Left ventricle myocardium inferior (tissue), 1 donor: ENCODE measurements around the gene SLIT1. TPM values are rescaled to one million over a fixed set of nuclear protein-coding genes. Genes with fewer than 3 reads are reported as not detected.

ENCODE experiments used
- DNase-seq: peaks from one replicate; pipeline ENCODE4 v3.0.0-alpha.2; 2020
- H3K27ac ChIP-seq: fragments of 200-600 bp; replicated peaks from 2 replicates; pipeline ENCODE4 v1.8.0; 2021
- H3K27me3 ChIP-seq: fragments of 200-600 bp; 2 replicates; pipeline ENCODE4 v1.8.0; 2021; ENCODE audit warnings: low read depth
- H3K36me3 ChIP-seq: fragments of 200-600 bp; 2 replicates; pipeline ENCODE4 v1.8.0; 2021
- H3K4me1 ChIP-seq: fragments of 200-600 bp; 2 replicates; pipeline ENCODE4 v1.8.0; 2021
- H3K4me3 ChIP-seq: fragments of 200-600 bp; 2 replicates; pipeline ENCODE4 v1.8.0; 2021; ENCODE audit warnings: mild to moderate bottlenecking, moderate library complexity
- H3K9me3 ChIP-seq: fragments of 200-600 bp; replicated peaks from 2 replicates; pipeline ENCODE4 v1.8.0; 2021
- CTCF ChIP-seq: fragments of 200-600 bp; IDR thresholded peaks from 2 replicates; pipeline ENCODE4 v1.8.0; 2021; ENCODE audit warnings: antibody characterized with exemption, mild to moderate bottlenecking, borderline replicate concordance
- intact Hi-C: fragments of 100-400 bp; cut with micrococcal nuclease; formaldehyde crosslinking; loops from one replicate; pipeline ENCODE4 v1.11.0; 2022
- total RNA-seq: library from RNA; stranded (reverse); fragmentation: NEBNext Ultra II Directional; extraction: Animal tissue kit (Norgen Biotek cat#: 25700); gene quantifications from one replicate; pipeline ENCODE4 v1.2.1, GENCODE V29; 2021
- donor health status: DM: no; HTN: yes; CAD: no; lungs with severe emphysema.

Gene SLIT1
- total RNA-seq, 1 donor from 2014 or later: 0.08 TPM

DNA sequence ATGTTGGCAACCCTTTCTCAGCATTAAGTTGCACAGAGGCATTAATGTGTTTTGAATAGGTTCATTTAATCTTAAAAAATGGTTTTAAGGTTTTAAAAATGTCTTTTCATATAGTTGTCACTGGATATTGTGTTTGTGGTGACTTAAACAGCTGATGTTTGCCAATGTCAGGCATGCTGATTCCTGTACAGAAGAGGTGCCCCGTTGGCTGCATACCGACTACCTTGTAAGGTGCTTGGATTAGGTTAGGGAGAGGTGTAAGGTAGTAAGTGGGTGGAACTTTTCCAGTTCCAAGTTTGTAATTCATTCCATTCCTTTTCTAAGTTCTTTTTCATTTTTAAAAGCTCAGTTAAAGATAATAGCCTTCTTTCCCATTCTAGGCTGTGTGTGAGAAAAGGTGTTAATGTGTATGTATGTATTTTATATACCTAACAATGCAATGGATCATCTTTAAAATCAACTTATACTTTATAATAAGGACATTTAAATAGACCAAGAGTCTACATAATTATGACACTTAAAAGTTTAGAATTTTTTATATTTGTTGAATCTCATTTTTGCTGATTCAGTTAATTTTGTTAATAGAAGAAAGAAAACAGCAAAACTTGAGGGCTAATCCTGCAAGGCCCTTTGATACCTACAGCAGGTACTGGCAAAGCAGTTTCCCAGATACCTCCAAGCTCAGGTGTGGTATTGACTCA, 198.5 kb downstream of the SLIT1 start:
- no peak for TF ChIP-seq CTCF
- H3K4me1 ChIP-seq: no peaks in the 10 kb centered on the region
- H3K27me3 ChIP-seq: no peaks in the 10 kb centered on the region
- intact Hi-C loops: no loop called here
- H3K4me3 ChIP-seq: no peak overlapping the region
- H3K27ac ChIP-seq: no peak overlapping the region
- no peaks in the 10 kb centered on the region for H3K9me3 ChIP-seq
- peaks cover 3% of the 10 kb centered on the region for H3K36me3 ChIP-seq
- no peak for DNase-seq

- Histone ChIP-seq H3K27ac (no peak overlapping the region), H3K4me1 (no peaks in the 10 kb centered on the region), H3K9me3 (no peaks in the 10 kb centered on the region), H3K4me3 (no peak overlapping the region), H3K36me3 (peaks cover 12% of the 10 kb centered on the region), H3K27me3 (no peaks in the 10 kb centered on the region)
- no peak for DNase-seq
- intact Hi-C loops: no loop called here
- no peak for TF ChIP-seq CTCF
Measured at GRCh38 chr10:96986200-96986856, 199.4 kb downstream of the SLIT1 start.

DNA sequence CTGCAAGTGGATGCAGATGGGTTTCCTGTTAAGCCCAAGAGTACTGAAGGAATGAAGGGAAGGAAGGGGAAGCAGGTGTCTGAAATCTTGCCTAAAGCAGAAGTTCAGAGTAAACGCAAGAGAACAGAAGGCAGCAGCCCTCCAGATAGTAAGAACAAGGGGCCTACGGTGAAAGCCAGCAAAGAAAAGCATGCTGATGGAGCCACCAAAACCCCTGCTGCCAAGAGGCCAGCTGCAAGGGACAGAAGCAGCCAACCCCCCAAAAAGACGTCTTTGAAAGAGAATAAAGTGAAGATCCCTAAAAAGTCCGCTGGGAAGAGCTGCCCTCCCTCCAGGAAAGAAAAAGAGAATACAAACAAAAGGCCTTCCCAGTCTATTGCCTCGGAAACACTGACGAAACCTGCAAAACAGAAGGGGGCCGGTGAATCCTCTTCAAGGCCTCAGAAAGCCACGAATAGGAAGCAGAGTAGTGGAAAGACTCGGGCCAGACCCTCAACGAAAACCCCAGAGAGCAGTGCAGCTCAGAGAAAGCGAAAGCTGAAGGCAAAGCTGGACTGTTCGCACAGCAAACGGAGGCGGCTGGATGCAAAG, 201.1 kb downstream of the SLIT1 start:
- Histone ChIP-seq H3K4me3 (no peak overlapping the region), H3K9me3 (no peaks in the 10 kb centered on the region), H3K36me3 (peaks cover 21% of the 10 kb centered on the region), H3K27me3 (no peaks in the 10 kb centered on the region), H3K4me1 (no peaks in the 10 kb centered on the region), H3K27ac (no peak overlapping the region)
- DNase-seq: no peak
- intact Hi-C loops: no loop called here
- no peak for TF ChIP-seq CTCF

GRCh38 chr10:96982149-96982930, 203.4 kb downstream of the SLIT1 start:
- no peak overlapping the region for H3K27ac ChIP-seq
- intact Hi-C loops: no loop called here
- H3K27me3 ChIP-seq: no peaks in the 10 kb centered on the region
- no peak for TF ChIP-seq CTCF
- no peaks in the 10 kb centered on the region for H3K4me1 ChIP-seq
- no peaks in the 10 kb centered on the region for H3K9me3 ChIP-seq
- H3K36me3 ChIP-seq: peaks cover 21% of the 10 kb centered on the region
- H3K4me3 ChIP-seq: no peak overlapping the region
- no peak for DNase-seq

GRCh38 chr10:96978621-96979154, 207.1 kb downstream of the SLIT1 start:
- H3K27ac ChIP-seq: no peak overlapping the region
- TF ChIP-seq CTCF: no peak
- no peak overlapping the region for H3K4me3 ChIP-seq
- H3K4me1 ChIP-seq: peaks cover 5% of the 10 kb centered on the region
- DNase-seq: no peak
- H3K27me3 ChIP-seq: no peaks in the 10 kb centered on the region
- no peaks in the 10 kb centered on the region for H3K9me3 ChIP-seq
- intact Hi-C loops: no loop called here
- H3K36me3 ChIP-seq: peaks cover 21% of the 10 kb centered on the region
